Measurements from ENCODE around the gene HARS1. TPM values are rescaled to one million over a fixed set of nuclear protein-coding genes. Genes with fewer than 3 reads are reported as not detected.
"Not testable (repeated sequence)": the region's sequence is repeated elsewhere in the genome, so short reads cannot be mapped to it uniquely, and the experiment has no call there.

HARS1 gene
- total RNA-seq, 2 donors from 2014 or later = 46.2 to 52.4 TPM

- H3K4me1 ChIP-seq = peaks cover 31% of the 10 kb centered on the region
- peak within 1 kb of the TSS; percentile 82 to 99 (median 94) for H3K27ac ChIP-seq
- DNase-seq (peak; percentile 95 to 98 (median 98)), ATAC-seq (peak; percentile 97)
- intact Hi-C loops (cut with DNase I) = no loop called here
- H3K9me3 ChIP-seq = no peaks in the 10 kb centered on the region
- no peaks in the 10 kb centered on the region for H3K27me3 ChIP-seq
- H3K4me3 ChIP-seq = peak within 1 kb of the TSS; percentile 40 to 79
- TF ChIP-seq CTCF (IDR thresholded peaks at IDR 0.05) (no peak), POLR2A (IDR thresholded peaks at IDR 0.05) (peak; percentile 62 to 89 (median 89))
- WGBS, 2 donors = 0 to 1% methylated on average over 29 to 54 of the region's 54 CpGs
- peaks cover 7 to 23% of the 10 kb centered on the region in 2 donors for H3K36me3 ChIP-seq (replicated peaks in 1 of 2; ENCODE audit: insufficient read depth in 1 of 2, low read depth in 2 of 2)
Measured at GRCh38 chr5:140664359-140665119, 26.6 kb downstream of the HARS1 start, which contains the start of gene WDR55. Gene WDR55 (plus strand): TSS chr5:140664904. CDS start chr5:140664913, 9 bp downstream.

GRCh38 chr5:140664030-140664358, 27.2 kb downstream of the HARS1 start:
- H3K27me3 ChIP-seq = no peaks in the 10 kb centered on the region
- TF ChIP-seq POLR2A (IDR thresholded peaks at IDR 0.05) (no peak), CTCF (IDR thresholded peaks at IDR 0.05) (no peak)
- WGBS, 2 donors = 10 to 11% methylated on average over 18 of the region's 18 CpGs
- peak overlapping the region; percentile 40 to 79 for H3K4me3 ChIP-seq
- peak overlapping the region; percentile 82 to 99 (median 94) for H3K27ac ChIP-seq
- ATAC-seq (no peak), DNase-seq (no peak)
- intact Hi-C loops (cut with DNase I) = no loop called here
- H3K9me3 ChIP-seq = no peaks in the 10 kb centered on the region
- H3K36me3 ChIP-seq (replicated peaks in 1 of 2; ENCODE audit: insufficient read depth in 1 of 2, low read depth in 2 of 2) = peaks cover 7 to 25% of the 10 kb centered on the region in 2 donors
- peaks cover 31% of the 10 kb centered on the region for H3K4me1 ChIP-seq

- H3K4me3 ChIP-seq; DNase-seq; ATAC-seq; H3K27me3 ChIP-seq; H3K27ac ChIP-seq; intact Hi-C loops (cut with DNase I); H3K9me3 ChIP-seq: not testable (repeated sequence)
- Histone ChIP-seq H3K4me1 (peaks cover 13% of the 10 kb centered on the region), H3K36me3 (replicated peaks in 1 of 2; ENCODE audit: insufficient read depth in 1 of 2, low read depth in 2 of 2) (peaks cover 7 to 56% of the 10 kb centered on the region in 2 donors)
- WGBS, 2 donors = 85 to 91% methylated on average over 6 of the region's 6 CpGs
Measured at GRCh38 chr5:140660371-140660770, 30.8 kb downstream of the HARS1 start.

GRCh38 chr5:140658870-140659269, 32.3 kb downstream of the HARS1 start:
- intact Hi-C loops (cut with DNase I) = no loop called here
- Histone ChIP-seq H3K27ac (no peak overlapping the region), H3K4me1 (peaks cover 8% of the 10 kb centered on the region), H3K27me3 (no peaks in the 10 kb centered on the region), H3K4me3 (no peak overlapping the region), H3K36me3 (replicated peaks in 1 of 2; ENCODE audit: insufficient read depth in 1 of 2, low read depth in 2 of 2) (peaks cover 7 to 65% of the 10 kb centered on the region in 2 donors), H3K9me3 (no peaks in the 10 kb centered on the region)
- DNase-seq (no peak), ATAC-seq (no peak)
- TF ChIP-seq POLR2A (IDR thresholded peaks at IDR 0.05) (no peak), CTCF (IDR thresholded peaks at IDR 0.05) (no peak)
- 91 to 96% methylated on average over 17 of the region's 17 CpGs for WGBS, 2 donors

GRCh38 chr5:140647042-140647419, 44.1 kb downstream of the HARS1 start:
- 0 to 1% methylated on average over 16 to 27 of the region's 27 CpGs for WGBS, 2 donors
- Histone ChIP-seq H3K36me3 (replicated peaks in 1 of 2; ENCODE audit: insufficient read depth in 1 of 2, low read depth in 2 of 2) (peaks cover 6 to 18% of the 10 kb centered on the region in 2 donors), H3K27me3 (no peaks in the 10 kb centered on the region), H3K27ac (peak overlapping the region; percentile 47 to 85 (median 70)), H3K4me1 (peaks cover 19% of the 10 kb centered on the region), H3K4me3 (peak overlapping the region; percentile 43 to 44), H3K9me3 (no peaks in the 10 kb centered on the region)
- no peak for TF ChIP-seq CTCF (IDR thresholded peaks at IDR 0.05)
- no peak for TF ChIP-seq POLR2A (IDR thresholded peaks at IDR 0.05)
- ATAC-seq = peak; percentile 8
- DNase-seq = no peak
- intact Hi-C loops (cut with DNase I) = loop anchor here (10.0 kb wide), 1 partner anchor 82 kb away; the partner anchor contains the start of genes APBB3 and SLC35A4

All from body of pancreas (tissue), 4 donors.